Measurements from ENCODE around the gene SCUBE3. TPM values are rescaled to one million over a fixed set of nuclear protein-coding genes. Genes with fewer than 3 reads are reported as not detected.

Gene SCUBE3
- total RNA-seq, 1 experiment from 2014 or later = 0.05 TPM

GRCh38 chr6:35297601-35298481 is 84.1 kb downstream of the SCUBE3 start, which contains the start of gene DEF6 (continued):
- peak; percentile 77 for TF ChIP-seq ZBTB33 (IDR thresholded peaks at IDR 0.05; ENCODE audit: extremely low read depth, insufficient replicate concordance, low read length)

GRCh38 chr6:35298625-35299140 is 84.9 kb downstream of the SCUBE3 start:
- peaks cover 7 to 10% of the 10 kb centered on the region in 2 experiments; a peak in 3 of 4 replicates for H3K36me3 ChIP-seq (ENCODE audit: control insufficient read depth in 1 of 2, insufficient read depth in 2 of 2, low read length in 2 of 2)
- ChIA-PET CTCF (interaction anchor here (1.5 to 3.8 kb wide), 2 partner anchors 151 to 169 kb away, joined by 4 to 46 read pairs; partner anchors contain the start of gene FANCE), RAD21 (ENCODE audit: low non-redundant PET in 1 of 2, low total read pairs in 2 of 2, uncharacterized antibody in 2 of 2, unreplicated experiment in 2 of 2) (interaction anchor here in 1 of 2 experiments (1.0 kb wide), 1 partner anchor 151 kb away, joined by 5 read pairs; no protein-coding TSS in a partner anchor), POLR2A (no interaction called here)
- ATAC-seq (no peak), DNase-seq (ENCODE audit: low read depth, low spot score) (no peak)
- peaks cover 17% of the 10 kb centered on the region; the same call in 1 of the 2 replicates for H3K79me2 ChIP-seq (ENCODE audit: insufficient read depth, low read length)
- no peaks in the 10 kb centered on the region for H3K9me3 ChIP-seq (ENCODE audit: control insufficient read depth in 1 of 2, insufficient read depth in 1 of 2, low read depth in 1 of 2, low read length in 2 of 2)
- peak overlapping the region; percentile 84 to 94 for H3K4me3 ChIP-seq (replicated peaks in 1 of 2; ENCODE audit: low read depth in 1 of 2, low read length in 2 of 2)
- BruUV-seq (replicated peaks) = no TSS peak
- H2AFZ ChIP-seq (ENCODE audit: low read depth, low read length, poor library complexity, severe bottlenecking) = no peak overlapping the region
- intact Hi-C loops (cut with micrococcal nuclease) = no loop called here
- peak overlapping the region; percentile 90 for H3K4me2 ChIP-seq (ENCODE audit: low read length)
- H4K20me1 ChIP-seq (ENCODE audit: insufficient read depth) = no peaks in the 10 kb centered on the region
- no peaks in the 10 kb centered on the region for H3K27me3 ChIP-seq (ENCODE audit: insufficient read depth, low read length)
- peaks cover 21 to 48% of the 10 kb centered on the region in 2 experiments for H3K4me1 ChIP-seq (ENCODE audit: control insufficient read depth in 1 of 2, insufficient read depth in 2 of 2, low read length in 2 of 2)
- peak overlapping the region; percentile 70; the same call in 1 of the 2 replicates for H3K27ac ChIP-seq (ENCODE audit: low read depth, low read length)
- H3K9me2 ChIP-seq (ENCODE audit: insufficient read depth) = no peaks in the 10 kb centered on the region
- no peak for TF ChIP-seq POLR2A (IDR thresholded peaks at IDR 0.05; ENCODE audit: borderline replicate concordance, extremely low read depth, insufficient read depth, insufficient read length)
- no peak for TF ChIP-seq EGR1 (IDR thresholded peaks at IDR 0.05; ENCODE audit: low read depth)
- TF ChIP-seq RAD21 (IDR thresholded peaks at IDR 0.05; ENCODE audit: low read depth) = no peak
- no peak for TF ChIP-seq POLR2AphosphoS5 (IDR thresholded peaks at IDR 0.05; ENCODE audit: low read depth, low read length)
- TF ChIP-seq ZBTB33 (IDR thresholded peaks at IDR 0.05; ENCODE audit: extremely low read depth, insufficient replicate concordance, low read length) = no peak
- TF ChIP-seq EZH2 (IDR thresholded peaks at IDR 0.05) = no peak
- peak overlapping the region; percentile 91 for H3K9ac ChIP-seq (ENCODE audit: low read length)

Data from HCT116 (cell line).